GM12878 (cell line): ENCODE measurements around the gene COG2. TPM values are rescaled to one million over a fixed set of nuclear protein-coding genes. Genes with fewer than 3 reads are reported as not detected.

Source experiments
- ATAC-seq: fragments of 200-7000 bp; cut with Tn5 transposase; 3 replicates; pipeline ENCODE4 v1.9.1; 2020; ENCODE audit warnings: mild to moderate bottlenecking, moderate library complexity
- BruUV-seq: library from RNA; stranded (reverse); fragments of 400-500 nt; replicated peaks from 2 replicates; lab custom pipeline; 2021; lab: Mats Ljungman, UMichigan
- CTCF ChIA-PET: fragments of 300-600 bp; sonication (Branson Sonifier 250); formaldehyde crosslinking; extraction: SDS; loops from one replicate; lab custom pipeline; 2021; ENCODE audit warnings: inconsistent platforms; lab: Yijun Ruan, JAX
- POLR2A ChIA-PET: fragments of 350-600 bp; formaldehyde crosslinking; extraction: SDS; loops from one replicate; lab custom pipeline; 2021; ENCODE audit warnings: inconsistent platforms; lab: Charles Lee
- RAD21 ChIA-PET: fragments of 300-600 bp; sonication (Branson Sonifier 250); formaldehyde crosslinking; loops from one replicate; lab custom pipeline; 2023; ENCODE audit warnings: antibody characterized with exemption; ENCODE audit not compliant: unreplicated experiment; lab: Charles Lee
- SMC1A ChIA-PET: fragments of 300-600 bp; sonication (Branson Sonifier 250); formaldehyde crosslinking; loops from one replicate; lab custom pipeline; 2023; ENCODE audit not compliant: unreplicated experiment, uncharacterized antibody; lab: Charles Lee
- DNase-seq: peaks from one replicate; pipeline ENCODE4 v3.0.0-alpha.2; 2011; ENCODE audit warnings: low read depth, low spot score
- FAIRE-seq: peaks from 3 replicates; lab custom pipeline; 2011; peaks lifted over from hg19 to GRCh38; lab: Jason Lieb, UNC
- H2AFZ ChIP-seq: 2 replicates; pipeline ENCODE4 v1.6.0; 2011; ENCODE audit warnings: low read depth, low read length, control low read depth; ENCODE audit not compliant: control insufficient read depth
- H3K27ac ChIP-seq: 2 replicates; pipeline ENCODE4 v1.5.1; 2011; ENCODE audit warnings: control low read depth; ENCODE audit not compliant: control insufficient read depth, insufficient read depth
- H3K27me3 ChIP-seq, 2 experiments: replicated peaks in 1 of 2; 2 replicates each; pipeline versions ENCODE4 v1.6.0 to v1.6.1; 2011; ENCODE audit warnings: low read length in 1 of 2; ENCODE audit not compliant: control insufficient read depth in 2 of 2, insufficient read depth in 2 of 2
- H3K36me3 ChIP-seq, 2 experiments: 2 replicates each; pipeline ENCODE4 v1.5.1; 2011; ENCODE audit warnings: low read length in 1 of 2; ENCODE audit not compliant: control insufficient read depth in 2 of 2, insufficient read depth in 2 of 2
- H3K4me1 ChIP-seq: 2 replicates; pipeline ENCODE4 v1.6.1; 2011; ENCODE audit warnings: mild to moderate bottlenecking, low read length, moderate library complexity, mixed read lengths; ENCODE audit not compliant: control insufficient read depth, insufficient read depth
- H3K4me2 ChIP-seq: 2 replicates; pipeline ENCODE4 v1.6.0; 2011; ENCODE audit warnings: control low read depth; ENCODE audit not compliant: control insufficient read depth, insufficient read depth
- H3K4me3 ChIP-seq: fragments of 200-600 bp; sonication (generic); 2 replicates; pipeline ENCODE4 v1.5.1; 2016
- H3K79me2 ChIP-seq: 2 replicates; pipeline ENCODE4 v1.6.0; 2011; ENCODE audit warnings: low read length; ENCODE audit not compliant: control insufficient read depth, insufficient read depth
- H3K9ac ChIP-seq: 2 replicates; pipeline ENCODE4 v1.8.0; 2011; ENCODE audit warnings: low read length, control low read depth, mixed read lengths; ENCODE audit not compliant: control insufficient read depth, insufficient read depth
- H3K9me3 ChIP-seq: replicated peaks from 3 replicates; pipeline ENCODE4 v1.5.1; 2011; ENCODE audit warnings: mild to moderate bottlenecking, low read length; ENCODE audit not compliant: control insufficient read depth, insufficient read depth
- H4K20me1 ChIP-seq: 2 replicates; pipeline ENCODE4 v1.6.0; 2011; ENCODE audit not compliant: control insufficient read depth, insufficient read depth
- ATF7 ChIP-seq: fragments of 450-650 bp; IDR thresholded peaks from 2 replicates; pipeline ENCODE4 v1.6.1; 2016; ENCODE audit warnings: low read depth, mild to moderate bottlenecking
- EZH2 ChIP-seq: IDR thresholded peaks from 2 replicates; pipeline ENCODE4 v1.6.1; 2012; ENCODE audit warnings: low read depth, mild to moderate bottlenecking, control low read depth, inconsistent platforms, low read length, borderline replicate concordance; ENCODE audit not compliant: control insufficient read depth
- HDAC6 ChIP-seq: fragments of 200-600 bp; sonication (generic); IDR thresholded peaks from one replicate; pipeline ENCODE4 v1.8.0; 2017; ENCODE audit warnings: antibody characterized with exemption; ENCODE audit not compliant: unreplicated experiment
- KLF5 ChIP-seq: fragments of 450-650 bp; IDR thresholded peaks from 2 replicates; pipeline ENCODE4 v1.6.1; 2014; ENCODE audit warnings: mild to moderate bottlenecking; ENCODE audit not compliant: partially characterized antibody
- NR2C2 ChIP-seq: IDR thresholded peaks from 2 replicates; pipeline ENCODE4 v1.6.1; 2011; ENCODE audit warnings: borderline replicate concordance, low read depth; ENCODE audit not compliant: control insufficient read depth, insufficient read length
- NRF1 ChIP-seq: conservative IDR thresholded peaks from 2 replicates; pipeline ENCODE4 v1.6.1; 2011; ENCODE audit warnings: mild to moderate bottlenecking, low read depth, low read length, improper control_type of control experiment
- RELA ChIP-seq: fragments of 450-650 bp; IDR thresholded peaks from 2 replicates; pipeline ENCODE4 v1.8.0; 2014; ENCODE audit warnings: borderline replicate concordance; ENCODE audit not compliant: partially characterized antibody
- RFX5 ChIP-seq: IDR thresholded peaks from 2 replicates; pipeline ENCODE4 v1.6.1; 2011; ENCODE audit warnings: low read depth, low read length, improper control_type of control experiment
- WGBS: methylation state at CpG from one replicate; pipeline ENCODE4 v1.1.6; 2016; ENCODE audit warnings: low lambda C conversion rate; ENCODE audit not compliant: insufficient replicate concordance, insufficient coverage; ENCODE audit errors: missing lambda C conversion rate; 5-methylcytosine and 5-hydroxymethylcytosine counted together
- in situ Hi-C: fragments of 300-500 bp; cut with MboI; formaldehyde crosslinking; loops from 9 replicates; pipeline ENCODE4 v1.14.3; 2018; ENCODE audit warnings: mixed read lengths
- intact Hi-C: fragments of 100-400 bp; cut with micrococcal nuclease; formaldehyde crosslinking; loops from one replicate; pipeline ENCODE4 v1.14.2; 2022; ENCODE audit not compliant: unreplicated experiment
- polyA plus RNA-seq, 11 experiments: library from polyadenylated mRNA; depleted of rRNA in 4 of 11; unstranded in 6 of 11; stranded (reverse) in 5 of 11; fragments of >200 nt; fragmentation: Nextera tagmentation in 4 of 11; fragmentation: Illumina TruSeq in 1 of 11; extraction: Ambion mirVana in 4 of 11; extraction: Trizol in 1 of 11; gene quantifications; 1 replicate in 1 of 11; 2 replicates in 10 of 11; pipeline versions ENCODE4 v1.2.1 to v1.2.3, GENCODE V29; 2011 to 2016; ENCODE audit warnings: inconsistent platforms in 2 of 11, missing spikeins in 2 of 11, low read depth in 1 of 11
- total RNA-seq, 4 experiments: library from RNA; depleted of rRNA in 3 of 4; stranded (reverse); fragments of >200 nt in 3 of 4; fragmentation: Illumina TruSeq in 1 of 4; extraction: Trizol in 1 of 4; gene quantifications; 2 replicates each; pipeline versions ENCODE4 v1.2.1 to v1.2.3, GENCODE V29; 2013 to 2021

The COG2 gene
- total and polyA plus RNA-seq, 10 of the 15 experiments (the other 5 are each of a cell fraction or from before 2014, with no cell fraction given): 15.0 to 31.5 (median 28.3) TPM

- no TSS peak for BruUV-seq
- ChIA-PET RAD21 (no interaction called here), CTCF (interaction anchor here (1.2 kb wide), 1 partner anchor 39 kb away, joined by 3 read pairs; no protein-coding TSS in a partner anchor), POLR2A (no interaction called here), SMC1A (no interaction called here)
- H3K9me3 ChIP-seq: no peaks in the 10 kb centered on the region
- no peak overlapping the region for H3K4me3 ChIP-seq
- H3K27ac ChIP-seq: no peak overlapping the region
- H3K36me3 ChIP-seq: peaks cover 6 to 15% of the 10 kb centered on the region in 2 experiments
- H3K79me2 ChIP-seq: no peaks in the 10 kb centered on the region
- 54% methylated on average over 2 of the region's 2 CpGs for WGBS
- FAIRE-seq: no peak
- no peaks in the 10 kb centered on the region for H4K20me1 ChIP-seq
- H3K9ac ChIP-seq: no peak overlapping the region
- no peak overlapping the region for H3K4me2 ChIP-seq
- ATAC-seq: no peak
- H3K27me3 ChIP-seq: no peaks in the 10 kb centered on the region
- intact Hi-C loops: no loop called here
- no peaks in the 10 kb centered on the region for H3K4me1 ChIP-seq
- no peak for DNase-seq
- no peak overlapping the region for H2AFZ ChIP-seq
- in situ Hi-C loops: no loop called here
- TF ChIP-seq RELA (no peak), ATF7 (no peak), NR2C2 (no peak), EZH2 (no peak)
Observed at GRCh38 chr1:230681599-230681998, 39.3 kb downstream of the COG2 start.

- Histone ChIP-seq H3K9me3 (no peaks in the 10 kb centered on the region), H3K27me3 (no peaks in the 10 kb centered on the region), H3K4me1 (no peaks in the 10 kb centered on the region), H4K20me1 (no peaks in the 10 kb centered on the region), H3K79me2 (no peaks in the 10 kb centered on the region), H3K4me2 (no peak overlapping the region), H3K27ac (no peak overlapping the region), H3K9ac (no peak overlapping the region), H3K4me3 (no peak overlapping the region), H3K36me3 (peaks cover 9 to 20% of the 10 kb centered on the region in 2 experiments), H2AFZ (no peak overlapping the region)
- 64% methylated on average over 3 of the region's 3 CpGs for WGBS
- ChIA-PET CTCF (interaction anchor here (1.2 kb wide), 1 partner anchor 39 kb away, joined by 3 read pairs; no protein-coding TSS in a partner anchor), RAD21 (no interaction called here), POLR2A (no interaction called here), SMC1A (no interaction called here)
- BruUV-seq: no TSS peak
- DNase-seq: no peak
- no peak for FAIRE-seq
- in situ Hi-C loops (no loop called here), intact Hi-C loops (no loop called here)
- TF ChIP-seq HDAC6 (no peak), NRF1 (no peak), RFX5 (no peak), KLF5 (no peak)
- ATAC-seq: no peak
Observed at GRCh38 chr1:230682274-230682673, 40.0 kb downstream of the COG2 start.
